K562 (cell line): ENCODE measurements around the gene NUAK2. TPM values are rescaled to one million over a fixed set of nuclear protein-coding genes. Genes with fewer than 3 reads are reported as not detected.

Experiments
- BCOR ChIP-seq: fragments of 450-650 bp; IDR thresholded peaks from 2 replicates; pipeline ENCODE4 v1.6.1; 2016
- IFI16 ChIP-seq: fragments of 250-450 bp; sonication (Bioruptor Pico); IDR thresholded peaks from 2 replicates; pipeline ENCODE4 v2.1.2; 2022; ENCODE audit warnings: mild to moderate bottlenecking, inconsistent platforms
- KAT8 ChIP-seq: fragments of 450-650 bp; IDR thresholded peaks from 2 replicates; pipeline ENCODE4 v1.6.1; 2016; ENCODE audit warnings: low read depth, mild to moderate bottlenecking
- KDM1A ChIP-seq, 2 experiments: fragments of 450-650 bp; IDR thresholded peaks; 2 replicates each; pipeline ENCODE4 v1.6.1; 2016; ENCODE audit warnings: mild to moderate bottlenecking in 2 of 2
- KLF13 ChIP-seq: fragments of 450-650 bp; IDR thresholded peaks from 2 replicates; pipeline ENCODE4 v1.6.1; 2016; ENCODE audit warnings: missing genetic modification characterization, low read depth, mild to moderate bottlenecking, missing compliant biosample characterization, moderate library complexity, borderline replicate concordance
- RBM25 ChIP-seq: fragments of 200-400 bp; formaldehyde crosslinking; IDR thresholded peaks from 2 replicates; pipeline ENCODE4 v1.6.1; 2018; ENCODE audit warnings: low read length, low read depth, moderate library complexity; ENCODE audit not compliant: severe bottlenecking
- RBM39 ChIP-seq: fragments of 200-400 bp; formaldehyde crosslinking; optimal IDR thresholded peaks from 2 replicates; pipeline ENCODE3; 2018; ENCODE audit warnings: low read depth, low read length
- SP1 ChIP-seq: sonication (generic); formaldehyde crosslinking; IDR thresholded peaks from 2 replicates; pipeline ENCODE4 v1.8.1; 2022; ENCODE audit warnings: mild to moderate bottlenecking, missing genetic modification reagents
- XRCC4 ChIP-seq: IDR thresholded peaks from one replicate; pipeline ENCODE4 v1.6.1; 2011; ENCODE audit not compliant: insufficient read depth, insufficient read length; ENCODE audit errors: extremely low read depth
- ZFP36 ChIP-seq: fragments of 150-350 bp; IDR thresholded peaks from 2 replicates; pipeline ENCODE4 v1.6.1; 2018; ENCODE audit warnings: low read length, low read depth; ENCODE audit not compliant: partially characterized antibody
- ZNF121 ChIP-seq: sonication (generic); formaldehyde crosslinking; conservative IDR thresholded peaks from 2 replicates; pipeline ENCODE4 v1.8.0; 2022; ENCODE audit warnings: missing genetic modification reagents
- ZNF311 ChIP-seq: fragments of 250-450 bp; sonication (Bioruptor Pico); IDR thresholded peaks from 2 replicates; pipeline ENCODE4 v1.4.0; 2020; ENCODE audit warnings: mild to moderate bottlenecking, moderate library complexity
- ZNF436 ChIP-seq: fragments of 250-450, 450-650 bp; sonication (Bioruptor Pico); formaldehyde crosslinking; IDR thresholded peaks from 2 replicates; pipeline ENCODE4 v1.7.0; 2020; ENCODE audit warnings: mild to moderate bottlenecking
- polyA plus RNA-seq, 8 experiments: library from polyadenylated mRNA; depleted of rRNA in 4 of 8; stranded (reverse) in 5 of 8; unstranded in 3 of 8; fragments of >200 nt; fragmentation: Nextera tagmentation in 2 of 8; fragmentation: Illumina TruSeq in 1 of 8; extraction: Ambion mirVana in 2 of 8; extraction: Trizol in 1 of 8; gene quantifications; 2 replicates each; pipeline versions ENCODE4 v1.2.1 to v1.2.3, GENCODE V29; 2011 to 2014; ENCODE audit warnings: inconsistent platforms in 1 of 8, missing spikeins in 1 of 8
- total RNA-seq, 7 experiments: library from RNA; depleted of rRNA in 6 of 7; stranded (reverse); fragments of >200 nt in 6 of 7; fragmentation: Illumina TruSeq in 2 of 7; extraction: Trizol in 2 of 7; gene quantifications; 2 replicates each; pipeline versions ENCODE4 v1.2.1 to v1.2.3, GENCODE V29; 2011 to 2021; ENCODE audit warnings: low replicate concordance in 1 of 7
- TF ChIP-seq, protein P1 (sequence below): fragments of 250-450 bp; sonication (Bioruptor Pico); IDR thresholded peaks from 2 replicates; pipeline ENCODE4 v1.8.0; 2021; ENCODE audit warnings: mild to moderate bottlenecking, moderate library complexity
- TF ChIP-seq, protein P2 (sequence below), 3 experiments: fragments of 200-800 bp in 1 of 3; sonication (Bioruptor generic) in 1 of 3; sonication (generic) in 1 of 3; formaldehyde crosslinking in 1 of 3; IDR thresholded peaks; 2 replicates each; pipeline versions ENCODE4 v1.6.1 to v1.8.0; 2016 to 2022; ENCODE audit warnings: mild to moderate bottlenecking in 2 of 3, missing compliant biosample characterization in 2 of 3, missing genetic modification characterization in 2 of 3, missing genetic modification reagents in 1 of 3
- TF ChIP-seq, protein P3 (sequence below): sonication (generic); formaldehyde crosslinking; IDR thresholded peaks from 2 replicates; pipeline ENCODE4 v1.8.0; 2022; ENCODE audit warnings: mild to moderate bottlenecking, missing genetic modification reagents, borderline replicate concordance
- TF ChIP-seq, protein P4 (sequence below): sonication (generic); formaldehyde crosslinking; IDR thresholded peaks from 2 replicates; pipeline ENCODE4 v1.8.1; 2022; ENCODE audit warnings: missing genetic modification reagents
- TF ChIP-seq, protein P5 (sequence below): fragments of 450-650 bp; IDR thresholded peaks from 2 replicates; pipeline ENCODE4 v1.7.0; 2016; ENCODE audit warnings: borderline replicate concordance

Gene NUAK2
- total and polyA plus RNA-seq, 9 of the 15 experiments (the other 6 are each of a cell fraction or from before 2014, with no cell fraction given), result 0.04 to 0.44 (median 0.14) TPM

DNA sequence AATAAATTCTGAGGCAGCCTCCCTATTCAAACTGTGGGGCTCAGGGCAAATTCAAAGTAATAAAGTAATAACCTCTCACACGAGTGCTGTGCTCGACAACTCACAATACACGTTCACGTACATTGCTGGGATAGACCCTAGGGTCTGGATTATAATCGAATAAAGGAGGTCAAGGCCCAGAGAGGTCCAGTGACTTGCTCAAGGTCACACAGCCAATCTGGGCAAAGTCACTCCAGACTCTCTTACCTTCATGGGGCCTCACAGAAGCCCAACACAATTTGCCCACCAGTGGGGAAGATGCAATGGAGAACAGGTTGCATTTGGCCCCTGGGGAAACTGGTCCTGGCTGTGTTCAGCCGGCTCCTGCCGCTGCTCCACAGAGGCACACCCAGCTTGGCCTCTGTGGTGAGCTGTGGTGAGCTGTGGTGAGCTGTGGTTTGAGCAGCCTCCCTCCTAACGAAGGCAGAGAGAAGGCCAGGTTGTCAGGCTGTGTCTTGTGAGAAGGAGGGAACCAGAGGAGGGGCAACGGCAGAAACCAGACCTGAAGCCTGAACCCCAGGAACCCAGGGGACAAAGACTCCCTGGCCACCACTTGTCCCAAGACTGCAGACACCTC is 35.1 kb downstream of the NUAK2 start (continued):
- TF ChIP-seq, protein P1, sequence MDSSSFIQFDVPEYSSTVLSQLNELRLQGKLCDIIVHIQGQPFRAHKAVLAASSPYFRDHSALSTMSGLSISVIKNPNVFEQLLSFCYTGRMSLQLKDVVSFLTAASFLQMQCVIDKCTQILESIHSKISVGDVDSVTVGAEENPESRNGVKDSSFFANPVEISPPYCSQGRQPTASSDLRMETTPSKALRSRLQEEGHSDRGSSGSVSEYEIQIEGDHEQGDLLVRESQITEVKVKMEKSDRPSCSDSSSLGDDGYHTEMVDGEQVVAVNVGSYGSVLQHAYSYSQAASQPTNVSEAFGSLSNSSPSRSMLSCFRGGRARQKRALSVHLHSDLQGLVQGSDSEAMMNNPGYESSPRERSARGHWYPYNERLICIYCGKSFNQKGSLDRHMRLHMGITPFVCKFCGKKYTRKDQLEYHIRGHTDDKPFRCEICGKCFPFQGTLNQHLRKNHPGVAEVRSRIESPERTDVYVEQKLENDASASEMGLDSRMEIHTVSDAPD (CRISPR knock-in tag), result 0 out of 2 replicates have a peak, but pooled peaks have one; percentile 38
- TF ChIP-seq BCOR, result peak; percentile 74; the same call in 1 of the 2 replicates
- no peak for TF ChIP-seq ZNF436 (CRISPR knock-in tag)
- no peak for TF ChIP-seq IFI16 (CRISPR knock-in tag)
- peak; percentile 77 for TF ChIP-seq RBM25
- TF ChIP-seq, protein P2, sequence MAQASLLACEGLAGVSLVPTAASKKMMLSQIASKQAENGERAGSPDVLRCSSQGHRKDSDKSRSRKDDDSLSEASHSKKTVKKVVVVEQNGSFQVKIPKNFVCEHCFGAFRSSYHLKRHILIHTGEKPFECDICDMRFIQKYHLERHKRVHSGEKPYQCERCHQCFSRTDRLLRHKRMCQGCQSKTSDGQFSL (CRISPR knock-in tag; IDR thresholded peaks at IDR 0.05), result 0 out of 2 replicates have a peak, but pooled peaks have one; percentile 24
- TF ChIP-seq, protein P2 (tag; IDR thresholded peaks at IDR 0.05), result no peak
- no peak for TF ChIP-seq ZNF121 (CRISPR knock-in tag)
- no peak for TF ChIP-seq ZNF311 (CRISPR knock-in tag)
- TF ChIP-seq KDM1A (IDR thresholded peaks at IDR 0.05), result peak; percentile 12 to 46; a peak in 2 of 4 replicates
- TF ChIP-seq RBM39, result no peak
- TF ChIP-seq, protein P3, sequence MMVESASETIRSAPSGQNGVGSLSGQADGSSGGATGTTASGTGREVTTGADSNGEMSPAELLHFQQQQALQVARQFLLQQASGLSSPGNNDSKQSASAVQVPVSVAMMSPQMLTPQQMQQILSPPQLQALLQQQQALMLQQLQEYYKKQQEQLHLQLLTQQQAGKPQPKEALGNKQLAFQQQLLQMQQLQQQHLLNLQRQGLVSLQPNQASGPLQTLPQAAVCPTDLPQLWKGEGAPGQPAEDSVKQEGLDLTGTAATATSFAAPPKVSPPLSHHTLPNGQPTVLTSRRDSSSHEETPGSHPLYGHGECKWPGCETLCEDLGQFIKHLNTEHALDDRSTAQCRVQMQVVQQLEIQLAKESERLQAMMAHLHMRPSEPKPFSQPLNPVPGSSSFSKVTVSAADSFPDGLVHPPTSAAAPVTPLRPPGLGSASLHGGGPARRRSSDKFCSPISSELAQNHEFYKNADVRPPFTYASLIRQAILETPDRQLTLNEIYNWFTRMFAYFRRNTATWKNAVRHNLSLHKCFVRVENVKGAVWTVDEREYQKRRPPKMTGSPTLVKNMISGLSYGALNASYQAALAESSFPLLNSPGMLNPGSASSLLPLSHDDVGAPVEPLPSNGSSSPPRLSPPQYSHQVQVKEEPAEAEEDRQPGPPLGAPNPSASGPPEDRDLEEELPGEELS, result 0 out of 2 replicates have a peak, but pooled peaks have one; percentile 32
- TF ChIP-seq KLF13 (tag), result no peak
- peak; percentile 77 for TF ChIP-seq ZFP36
- TF ChIP-seq SP1, result no peak
- TF ChIP-seq, protein P4, sequence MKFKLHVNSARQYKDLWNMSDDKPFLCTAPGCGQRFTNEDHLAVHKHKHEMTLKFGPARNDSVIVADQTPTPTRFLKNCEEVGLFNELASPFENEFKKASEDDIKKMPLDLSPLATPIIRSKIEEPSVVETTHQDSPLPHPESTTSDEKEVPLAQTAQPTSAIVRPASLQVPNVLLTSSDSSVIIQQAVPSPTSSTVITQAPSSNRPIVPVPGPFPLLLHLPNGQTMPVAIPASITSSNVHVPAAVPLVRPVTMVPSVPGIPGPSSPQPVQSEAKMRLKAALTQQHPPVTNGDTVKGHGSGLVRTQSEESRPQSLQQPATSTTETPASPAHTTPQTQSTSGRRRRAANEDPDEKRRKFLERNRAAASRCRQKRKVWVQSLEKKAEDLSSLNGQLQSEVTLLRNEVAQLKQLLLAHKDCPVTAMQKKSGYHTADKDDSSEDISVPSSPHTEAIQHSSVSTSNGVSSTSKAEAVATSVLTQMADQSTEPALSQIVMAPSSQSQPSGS, result no peak
- no peak for TF ChIP-seq XRCC4
- TF ChIP-seq, protein P5, sequence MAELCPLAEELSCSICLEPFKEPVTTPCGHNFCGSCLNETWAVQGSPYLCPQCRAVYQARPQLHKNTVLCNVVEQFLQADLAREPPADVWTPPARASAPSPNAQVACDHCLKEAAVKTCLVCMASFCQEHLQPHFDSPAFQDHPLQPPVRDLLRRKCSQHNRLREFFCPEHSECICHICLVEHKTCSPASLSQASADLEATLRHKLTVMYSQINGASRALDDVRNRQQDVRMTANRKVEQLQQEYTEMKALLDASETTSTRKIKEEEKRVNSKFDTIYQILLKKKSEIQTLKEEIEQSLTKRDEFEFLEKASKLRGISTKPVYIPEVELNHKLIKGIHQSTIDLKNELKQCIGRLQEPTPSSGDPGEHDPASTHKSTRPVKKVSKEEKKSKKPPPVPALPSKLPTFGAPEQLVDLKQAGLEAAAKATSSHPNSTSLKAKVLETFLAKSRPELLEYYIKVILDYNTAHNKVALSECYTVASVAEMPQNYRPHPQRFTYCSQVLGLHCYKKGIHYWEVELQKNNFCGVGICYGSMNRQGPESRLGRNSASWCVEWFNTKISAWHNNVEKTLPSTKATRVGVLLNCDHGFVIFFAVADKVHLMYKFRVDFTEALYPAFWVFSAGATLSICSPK, result no peak
- no peak for TF ChIP-seq KAT8
